ENCODE measurements around the gene BMS1. TPM values are rescaled to one million over a fixed set of nuclear protein-coding genes. Genes with fewer than 3 reads are reported as not detected.
"Not testable (repeated sequence)": the region's sequence is repeated elsewhere in the genome, so short reads cannot be mapped to it uniquely, and the experiment has no call there.

Gene BMS1
- total and polyA plus RNA-seq, 2 of the 13 experiments (the other 11 are each of a cell fraction or from before 2014, with no cell fraction given) = 3.9 to 25.2 TPM

DNA sequence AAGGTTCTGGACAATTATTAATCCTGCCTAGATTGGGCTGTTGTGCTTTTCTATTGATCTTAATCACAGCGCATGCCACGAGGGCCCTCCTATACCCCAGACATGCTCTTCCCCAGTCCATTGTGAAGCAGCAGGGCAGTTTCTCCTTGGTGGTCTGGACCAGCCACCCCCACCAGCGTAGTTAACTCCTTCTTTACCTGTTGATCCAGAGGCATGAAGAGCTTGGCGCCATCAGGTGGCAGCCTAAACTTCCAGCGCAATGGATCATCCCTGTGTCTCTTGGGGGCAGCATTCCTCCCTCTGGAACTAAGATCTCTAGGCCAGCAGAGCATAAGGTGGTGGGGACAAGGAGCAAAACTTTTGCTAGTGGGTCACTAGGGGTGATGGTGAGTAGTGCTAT is 62.2 kb downstream of the BMS1 start:
- H3K4me2 ChIP-seq (ENCODE audit: low read depth, low read length); H3K36me3 ChIP-seq (replicated peaks in 1 of 2; ENCODE audit: control insufficient read depth in 1 of 2, insufficient read depth in 2 of 2, low read length in 2 of 2); BruUV-seq (replicated peaks); H3K9me3 ChIP-seq (ENCODE audit: low read length); H3K9ac ChIP-seq (ENCODE audit: insufficient read depth, low read depth, low read length); in situ Hi-C loops (cut with HindIII; ENCODE audit: extremely low pct_ligation_motif_present, low pct_unique_long_range_greater_than_20kb); H3K27ac ChIP-seq (ENCODE audit: extremely low read length, insufficient read depth, low read length); ATAC-seq; CTCF ChIA-PET (ENCODE audit: low intra/inter-chr PET ratio, low total read pairs); H4K20me1 ChIP-seq (ENCODE audit: insufficient read depth, low read length); DNase-seq (ENCODE audit: low spot score); H3K79me2 ChIP-seq (ENCODE audit: insufficient read depth, low read length); H2AFZ ChIP-seq (ENCODE audit: low read length); H3K4me1 ChIP-seq (ENCODE audit: insufficient read depth, low read length); intact Hi-C loops (cut with micrococcal nuclease; ENCODE audit: unreplicated experiment); H3K4me3 ChIP-seq (replicated peaks in 1 of 3; ENCODE audit: insufficient read depth in 1 of 3, low read depth in 2 of 3, low read length in 3 of 3); H3K27me3 ChIP-seq (ENCODE audit: control insufficient read depth in 1 of 2, insufficient read depth in 2 of 2, low read length in 2 of 2); FAIRE-seq; POLR2A ChIA-PET: not testable (repeated sequence)
- peak; percentile 64 for TF ChIP-seq ZNF652 (CRISPR knock-in tag; IDR thresholded peaks at IDR 0.05; ENCODE audit: borderline replicate concordance, low read depth)
- WGBS (ENCODE audit: low lambda C conversion rate) = 37% methylated on average over 5 of the region's 5 CpGs

DNA sequence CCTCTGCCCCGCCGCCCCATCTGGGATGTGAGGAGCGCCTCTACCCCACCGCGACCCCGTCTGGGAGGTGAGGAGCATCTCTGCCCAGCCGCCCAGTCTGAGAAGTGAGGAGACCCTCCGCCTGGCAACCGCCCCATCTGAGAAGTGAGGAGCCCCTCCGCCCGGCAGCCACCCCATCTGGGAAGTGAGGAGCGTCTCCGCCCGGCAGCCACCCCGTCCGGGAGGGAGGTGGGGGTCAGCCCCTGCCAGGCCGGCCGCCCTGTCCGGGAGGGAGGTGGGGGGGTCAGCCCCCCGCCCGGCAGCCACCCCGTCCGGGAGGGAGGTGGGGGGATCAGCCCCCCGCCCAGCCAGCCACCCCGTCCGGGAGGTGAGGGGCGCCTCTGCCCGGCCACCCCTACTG is 64.7 kb downstream of the BMS1 start:
- CTCF ChIA-PET (ENCODE audit: low intra/inter-chr PET ratio, low total read pairs); H3K27ac ChIP-seq (ENCODE audit: extremely low read length, insufficient read depth, low read length); H3K27me3 ChIP-seq (ENCODE audit: control insufficient read depth in 1 of 2, insufficient read depth in 2 of 2, low read length in 2 of 2); DNase-seq (ENCODE audit: low spot score); POLR2A ChIA-PET; FAIRE-seq; H3K36me3 ChIP-seq (replicated peaks in 1 of 2; ENCODE audit: control insufficient read depth in 1 of 2, insufficient read depth in 2 of 2, low read length in 2 of 2); in situ Hi-C loops (cut with HindIII; ENCODE audit: extremely low pct_ligation_motif_present, low pct_unique_long_range_greater_than_20kb); H2AFZ ChIP-seq (ENCODE audit: low read length); H3K4me3 ChIP-seq (replicated peaks in 1 of 3; ENCODE audit: insufficient read depth in 1 of 3, low read depth in 2 of 3, low read length in 3 of 3); H3K9ac ChIP-seq (ENCODE audit: insufficient read depth, low read depth, low read length); H3K79me2 ChIP-seq (ENCODE audit: insufficient read depth, low read length); H3K4me1 ChIP-seq (ENCODE audit: insufficient read depth, low read length); H3K4me2 ChIP-seq (ENCODE audit: low read depth, low read length); BruUV-seq (replicated peaks); ATAC-seq; intact Hi-C loops (cut with micrococcal nuclease; ENCODE audit: unreplicated experiment); H4K20me1 ChIP-seq (ENCODE audit: insufficient read depth, low read length); H3K9me3 ChIP-seq (ENCODE audit: low read length): not testable (repeated sequence)
- 85% methylated on average over 3 of the region's 28 CpGs for WGBS (ENCODE audit: low lambda C conversion rate)

DNA sequence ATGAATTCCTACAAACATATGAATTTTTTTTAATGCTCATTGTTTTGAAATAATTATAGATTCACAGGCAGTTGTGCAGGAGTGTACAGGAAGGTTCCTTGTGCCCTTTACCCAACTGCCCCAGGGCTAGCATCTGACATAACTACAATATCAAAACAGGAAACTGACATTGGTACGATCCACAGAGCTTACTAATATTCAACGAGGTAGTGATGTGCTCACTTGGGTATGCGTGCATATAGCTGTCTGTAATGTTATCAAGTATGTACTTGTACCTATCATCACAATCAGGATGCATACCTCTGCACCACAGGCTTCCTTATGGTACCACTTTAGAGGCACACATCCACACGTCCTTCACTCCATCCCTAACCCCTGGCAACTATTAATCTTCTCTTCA is 68.3 kb downstream of the BMS1 start:
- POLR2A ChIA-PET = no interaction called here
- Histone ChIP-seq H3K36me3 (replicated peaks in 1 of 2; ENCODE audit: control insufficient read depth in 1 of 2, insufficient read depth in 2 of 2, low read length in 2 of 2) (no peaks in the 10 kb centered on the region), H3K79me2 (ENCODE audit: insufficient read depth, low read length) (no peaks in the 10 kb centered on the region), H3K4me1 (ENCODE audit: insufficient read depth, low read length) (no peaks in the 10 kb centered on the region), H3K4me2 (ENCODE audit: low read depth, low read length) (no peak overlapping the region), H3K27ac (ENCODE audit: extremely low read length, insufficient read depth, low read length) (no peak overlapping the region), H3K9ac (ENCODE audit: insufficient read depth, low read depth, low read length) (no peak overlapping the region), H2AFZ (ENCODE audit: low read length) (no peak overlapping the region), H4K20me1 (ENCODE audit: insufficient read depth, low read length) (no peaks in the 10 kb centered on the region), H3K27me3 (ENCODE audit: control insufficient read depth in 1 of 2, insufficient read depth in 2 of 2, low read length in 2 of 2) (peaks cover 0 to 2% of the 10 kb centered on the region in 2 experiments; a peak in 2 of 5 replicates), H3K9me3 (ENCODE audit: low read length) (no peaks in the 10 kb centered on the region), H3K4me3 (replicated peaks in 1 of 3; ENCODE audit: insufficient read depth in 1 of 3, low read depth in 2 of 3, low read length in 3 of 3) (no peak overlapping the region)
- CTCF ChIA-PET (ENCODE audit: low intra/inter-chr PET ratio, low total read pairs) = no interaction called here
- no peak for ATAC-seq
- no peak for DNase-seq (ENCODE audit: low spot score)
- no peak for FAIRE-seq
- in situ Hi-C loops (cut with HindIII; ENCODE audit: extremely low pct_ligation_motif_present, low pct_unique_long_range_greater_than_20kb) = no loop called here
- WGBS (ENCODE audit: low lambda C conversion rate) = 0% methylated on average over 4 of the region's 4 CpGs
- intact Hi-C loops (cut with micrococcal nuclease; ENCODE audit: unreplicated experiment) = no loop called here
- no TSS peak for BruUV-seq (replicated peaks)
- TF ChIP-seq ZNF670 (CRISPR knock-in tag; IDR thresholded peaks at IDR 0.05; ENCODE audit: borderline replicate concordance) (no peak), ZNF780A (CRISPR knock-in tag; IDR thresholded peaks at IDR 0.05) (no peak), ZNF260 (CRISPR knock-in tag; IDR thresholded peaks at IDR 0.05; ENCODE audit: borderline replicate concordance, low read depth) (no peak), ZNF33A (CRISPR knock-in tag; IDR thresholded peaks at IDR 0.05; ENCODE audit: borderline replicate concordance) (no peak), CENPX (CRISPR knock-in tag; IDR thresholded peaks at IDR 0.05) (no peak), MEF2D (CRISPR knock-in tag; IDR thresholded peaks at IDR 0.05) (no peak), HNRNPUL1 (IDR thresholded peaks at IDR 0.05; ENCODE audit: low read depth, low read length) (no peak), ZNF121 (CRISPR knock-in tag; IDR thresholded peaks at IDR 0.05) (no peak)
- TF ChIP-seq, protein P1, sequence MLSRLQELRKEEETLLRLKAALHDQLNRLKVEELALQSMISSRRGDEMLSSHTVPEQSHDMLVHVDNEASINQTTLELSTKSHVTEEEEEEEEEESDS (CRISPR knock-in tag; IDR thresholded peaks at IDR 0.05; ENCODE audit: borderline replicate concordance) = no peak
- TF ChIP-seq, protein P2, sequence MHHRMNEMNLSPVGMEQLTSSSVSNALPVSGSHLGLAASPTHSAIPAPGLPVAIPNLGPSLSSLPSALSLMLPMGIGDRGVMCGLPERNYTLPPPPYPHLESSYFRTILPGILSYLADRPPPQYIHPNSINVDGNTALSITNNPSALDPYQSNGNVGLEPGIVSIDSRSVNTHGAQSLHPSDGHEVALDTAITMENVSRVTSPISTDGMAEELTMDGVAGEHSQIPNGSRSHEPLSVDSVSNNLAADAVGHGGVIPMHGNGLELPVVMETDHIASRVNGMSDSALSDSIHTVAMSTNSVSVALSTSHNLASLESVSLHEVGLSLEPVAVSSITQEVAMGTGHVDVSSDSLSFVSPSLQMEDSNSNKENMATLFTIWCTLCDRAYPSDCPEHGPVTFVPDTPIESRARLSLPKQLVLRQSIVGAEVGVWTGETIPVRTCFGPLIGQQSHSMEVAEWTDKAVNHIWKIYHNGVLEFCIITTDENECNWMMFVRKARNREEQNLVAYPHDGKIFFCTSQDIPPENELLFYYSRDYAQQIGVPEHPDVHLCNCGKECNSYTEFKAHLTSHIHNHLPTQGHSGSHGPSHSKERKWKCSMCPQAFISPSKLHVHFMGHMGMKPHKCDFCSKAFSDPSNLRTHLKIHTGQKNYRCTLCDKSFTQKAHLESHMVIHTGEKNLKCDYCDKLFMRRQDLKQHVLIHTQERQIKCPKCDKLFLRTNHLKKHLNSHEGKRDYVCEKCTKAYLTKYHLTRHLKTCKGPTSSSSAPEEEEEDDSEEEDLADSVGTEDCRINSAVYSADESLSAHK (CRISPR knock-in tag; IDR thresholded peaks at IDR 0.05; ENCODE audit: borderline replicate concordance) = no peak
